ENCODE measurements around the gene TUBB2B.

Gene TUBB2B

DNA sequence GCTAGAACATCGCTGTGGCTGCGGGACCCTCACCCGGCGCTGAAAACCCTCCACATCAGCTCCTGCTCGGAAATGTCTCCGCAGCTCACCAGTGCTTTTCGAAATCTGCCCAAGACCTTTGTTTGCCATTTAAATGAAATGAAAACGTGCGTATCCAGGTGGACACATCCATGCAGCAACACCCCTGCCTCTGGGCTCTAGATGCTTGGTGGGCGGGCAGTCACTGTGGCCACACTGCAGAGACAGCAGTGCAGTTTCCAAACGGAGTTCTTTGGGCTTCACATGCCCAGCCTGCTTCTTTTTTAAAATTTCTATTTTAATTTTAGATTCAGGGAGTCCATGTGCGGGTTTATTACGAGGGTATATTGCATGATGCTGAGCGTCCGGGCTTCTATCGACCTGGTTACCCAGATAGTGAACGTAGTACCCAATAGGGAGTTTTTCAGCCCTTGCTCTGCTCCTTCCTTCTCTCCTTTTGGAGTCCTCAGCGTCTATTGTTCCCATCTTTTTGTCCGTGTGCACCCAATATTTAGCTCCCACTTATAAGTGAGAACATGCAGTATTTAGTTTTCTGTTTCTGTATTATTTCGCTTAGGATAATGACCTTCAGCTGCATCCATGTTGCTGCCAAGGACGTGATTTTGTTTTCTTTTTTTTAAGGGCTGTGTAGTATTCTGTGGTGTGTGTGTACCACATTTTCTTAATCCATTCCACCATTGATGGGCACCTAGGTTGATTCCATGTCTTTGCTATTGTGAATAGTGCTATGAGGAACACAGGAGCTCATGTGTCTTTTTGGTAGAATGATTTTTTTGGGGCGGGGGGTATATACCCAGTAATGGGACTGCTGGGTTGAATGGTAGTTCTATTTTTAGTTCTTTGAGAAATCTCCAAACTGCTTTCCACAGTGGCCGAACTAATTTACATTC lies 4.8 kb upstream of the TUBB2B start:
- DNase-seq (ENCODE audit: low spot score): no peak

- DNase-seq (ENCODE audit: low spot score): peak; percentile 81
These were observed 4.0 kb upstream of the TUBB2B start for GRCh38 chr6:3231247-3232016.

DNA sequence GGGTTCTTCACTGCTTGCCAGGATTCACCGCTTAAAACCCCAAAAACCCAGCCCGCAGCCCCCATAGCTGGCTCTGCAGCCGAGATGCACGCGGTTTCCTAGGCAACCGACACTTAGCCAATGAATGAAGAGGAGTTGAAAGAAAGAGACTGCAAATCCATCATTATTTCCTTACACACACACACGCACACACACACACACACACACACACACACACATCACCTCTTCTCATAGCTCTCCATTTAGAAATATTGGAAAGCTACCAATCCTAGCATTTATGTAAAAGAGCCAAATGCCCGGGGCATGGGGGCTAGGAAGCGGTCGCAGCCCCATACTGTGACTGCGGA lies 3.4 kb upstream of the TUBB2B start:
- DNase-seq (ENCODE audit: low spot score): no peak

DNA sequence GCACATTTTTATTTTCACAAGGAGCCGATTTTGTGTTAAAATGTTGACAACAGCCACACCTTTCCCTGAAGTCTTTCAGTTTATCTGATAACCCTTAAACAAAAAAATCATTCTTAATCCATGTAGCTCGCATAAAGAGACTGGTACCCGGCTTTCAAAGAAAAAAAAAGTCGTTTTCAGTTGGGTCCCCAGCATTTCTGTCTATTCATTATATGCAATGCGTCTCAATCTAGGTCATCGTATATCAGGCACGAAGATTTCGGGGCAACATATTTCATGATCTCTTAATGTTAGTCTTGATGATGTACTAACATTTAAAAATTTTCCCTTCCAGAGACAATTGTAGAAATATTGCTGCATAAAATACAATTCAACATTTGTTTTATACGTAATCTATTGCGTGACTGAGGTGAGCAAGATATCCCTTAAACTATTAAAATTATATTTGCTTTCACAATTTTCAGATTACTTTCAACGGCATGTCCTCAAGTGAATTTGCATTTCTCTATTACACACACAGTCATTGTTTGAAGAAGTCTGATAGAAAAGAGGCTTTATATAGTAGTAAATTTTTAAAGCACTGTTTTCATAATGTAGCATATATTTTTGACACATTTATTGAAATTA lies 2.9 kb upstream of the TUBB2B start:
- DNase-seq (ENCODE audit: low spot score): no peak

DNA sequence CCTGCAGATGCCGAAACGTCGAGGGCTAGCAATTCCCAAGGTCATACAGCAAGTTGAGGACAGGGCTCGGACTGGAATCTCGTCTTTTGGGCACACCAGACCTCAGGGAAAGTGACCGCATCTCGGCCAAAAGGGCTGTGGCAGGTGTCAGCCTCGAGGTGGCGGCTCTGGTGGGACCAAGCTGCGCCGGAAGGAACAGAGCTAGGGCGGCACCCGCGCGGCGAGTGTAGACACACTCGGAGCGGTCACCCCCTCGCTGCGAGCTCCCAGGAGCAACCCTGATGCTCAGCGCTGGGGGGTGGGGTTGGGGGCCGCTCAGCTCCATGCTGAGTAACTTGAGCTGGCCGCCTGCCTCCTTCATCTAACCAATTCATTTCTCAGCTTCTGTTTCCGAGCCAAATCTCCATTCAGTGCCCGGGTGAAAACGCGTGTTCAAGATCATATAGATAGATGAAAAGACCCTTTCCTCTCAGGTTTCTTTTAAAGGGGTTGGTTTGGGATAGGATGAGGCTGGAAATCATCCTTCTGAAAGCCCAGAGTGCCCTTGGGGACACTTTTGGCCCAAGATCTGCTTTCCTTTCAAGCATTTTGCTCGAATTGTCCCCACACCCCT lies 2.2 kb upstream of the TUBB2B start:
- DNase-seq (ENCODE audit: low spot score): no peak

DNA sequence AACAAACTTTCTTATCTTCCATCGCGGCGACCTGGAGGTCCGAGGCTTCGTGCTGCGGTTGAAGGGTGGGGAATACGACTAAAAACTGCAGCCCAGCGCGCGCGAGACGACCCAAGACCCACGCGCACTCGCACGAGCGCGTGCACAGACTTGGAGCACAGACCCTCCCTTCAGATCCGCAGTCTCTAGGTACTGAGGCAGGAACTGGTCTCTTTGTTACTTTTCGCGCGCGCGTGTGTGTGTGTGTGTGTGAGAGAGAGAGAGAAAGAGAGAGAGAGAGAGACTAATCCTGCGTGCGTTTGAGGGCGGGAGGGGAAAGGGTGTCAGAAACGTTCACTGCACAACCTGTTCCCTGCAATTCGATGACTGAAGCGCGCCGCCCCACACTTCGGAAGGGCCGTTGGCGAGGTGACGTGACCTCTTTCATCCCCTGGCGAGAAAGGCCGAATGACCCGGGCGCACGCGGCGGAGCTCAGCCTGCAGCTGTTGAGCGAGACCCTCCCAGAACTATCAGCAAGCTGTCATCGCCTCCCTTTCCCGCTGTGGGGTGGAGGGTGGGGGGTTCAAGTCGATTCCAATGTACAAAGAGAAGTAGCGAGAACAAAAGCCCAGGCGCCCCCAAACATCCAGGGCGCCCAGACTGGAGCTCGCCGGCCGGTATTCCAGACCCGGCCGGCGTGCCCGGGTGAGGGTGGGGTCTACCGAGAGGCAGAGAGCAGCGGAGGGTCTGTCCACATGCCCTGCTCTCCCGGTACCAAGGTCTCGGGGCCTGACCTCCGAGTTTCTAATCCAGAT lies 1.5 kb upstream of the TUBB2B start:
- DNase-seq (ENCODE audit: low spot score): no peak

- no peak for DNase-seq (ENCODE audit: low spot score)
These were observed 706 bp upstream of the TUBB2B start for GRCh38 chr6:3228046-3228671.

DNA sequence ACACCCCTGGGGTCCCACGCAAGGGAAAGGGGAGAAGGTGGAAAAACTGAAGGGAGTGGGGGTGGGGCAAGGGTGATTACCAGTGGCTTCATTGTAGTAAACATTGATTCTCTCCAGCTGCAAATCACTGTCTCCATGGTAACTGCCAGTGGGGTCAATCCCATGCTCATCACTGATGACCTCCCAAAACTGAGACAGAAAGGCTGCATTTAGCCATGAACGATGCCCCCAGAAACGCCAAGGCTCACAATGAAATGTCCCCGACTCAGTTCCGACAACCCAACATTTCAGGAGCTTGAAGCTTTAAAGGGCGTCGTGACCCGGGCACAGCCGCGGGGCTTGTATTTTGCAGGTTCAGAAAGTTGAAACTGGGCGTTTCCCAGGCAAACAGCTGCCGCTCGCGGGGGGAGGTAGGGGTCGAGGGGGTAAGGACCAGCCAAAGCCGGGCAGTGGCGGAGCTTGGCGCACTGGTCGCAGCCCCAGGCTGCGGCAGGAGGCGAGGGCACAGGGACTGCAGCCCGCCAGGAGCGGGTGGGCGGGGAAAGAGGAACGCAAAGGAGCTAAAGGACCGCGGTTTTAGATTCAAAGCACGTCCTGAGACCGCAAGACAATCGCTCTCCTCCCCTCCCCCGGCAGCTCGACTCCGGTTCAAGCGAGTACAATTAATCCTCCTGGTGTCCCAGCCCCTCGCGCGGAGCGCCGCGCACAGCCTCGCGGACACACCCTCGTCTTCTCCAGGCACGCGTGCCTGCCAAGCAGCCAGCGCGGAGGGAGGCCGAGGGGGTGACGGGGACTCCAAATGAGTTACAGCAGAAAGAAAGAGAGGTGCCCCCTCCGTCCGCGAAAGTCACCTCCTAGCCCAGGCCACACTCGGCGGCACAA lies 731 bp downstream of the TUBB2B start:
- DNase-seq (ENCODE audit: low spot score): no peak

- DNase-seq (ENCODE audit: low spot score): no peak
These were observed 1.4 kb downstream of the TUBB2B start for GRCh38 chr6:3226042-3226441.

DNA sequence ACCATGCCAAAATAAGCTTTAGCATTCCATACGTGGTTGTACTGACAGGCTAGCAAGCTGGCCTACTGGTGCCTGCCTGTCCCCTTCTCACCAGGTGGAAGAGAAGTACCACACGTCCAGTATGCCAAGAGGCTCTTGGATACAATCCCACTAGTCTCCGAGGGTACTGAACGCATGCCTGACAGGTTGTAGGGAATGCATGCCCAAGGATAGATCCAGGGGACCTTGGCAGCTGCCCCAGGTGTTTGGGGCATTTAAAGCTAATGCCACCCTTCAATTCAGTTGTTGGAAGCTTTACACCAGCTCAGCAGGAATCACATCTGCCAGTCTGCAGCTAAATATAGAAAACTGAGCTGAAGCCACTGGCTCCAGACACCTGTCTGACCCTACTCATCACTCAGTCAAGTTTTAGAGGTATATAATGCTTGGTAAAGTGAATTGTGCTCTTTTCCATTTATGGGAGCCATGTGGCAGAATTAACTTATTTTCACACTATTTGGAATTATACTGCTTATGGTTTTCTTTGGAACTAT lies 4.9 kb downstream of the TUBB2B start:
- no peak for DNase-seq (ENCODE audit: low spot score)

- DNase-seq (ENCODE audit: low spot score): no peak
These were observed 5.9 kb downstream of the TUBB2B start for GRCh38 chr6:3221578-3221977.

DNA sequence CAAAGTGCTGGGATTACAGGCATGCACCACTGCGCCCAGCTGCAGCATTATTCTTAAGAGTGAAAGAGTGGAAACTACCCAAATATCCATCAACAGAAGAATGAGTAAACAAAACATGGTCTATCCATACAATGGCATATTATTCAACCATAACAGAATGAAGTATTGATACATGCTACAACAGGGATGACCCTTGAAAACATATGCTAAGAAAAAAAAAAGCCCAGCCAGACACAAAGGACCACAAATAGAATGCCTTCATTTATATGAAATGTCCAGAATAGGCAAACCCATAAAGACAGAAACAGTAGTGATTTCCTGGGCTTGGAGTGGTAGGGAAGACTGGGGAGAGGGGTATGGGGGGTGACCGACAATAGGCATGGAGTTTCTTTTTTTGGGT lies 7.1 kb downstream of the TUBB2B start:
- DNase-seq (ENCODE audit: low spot score): no peak

DNA sequence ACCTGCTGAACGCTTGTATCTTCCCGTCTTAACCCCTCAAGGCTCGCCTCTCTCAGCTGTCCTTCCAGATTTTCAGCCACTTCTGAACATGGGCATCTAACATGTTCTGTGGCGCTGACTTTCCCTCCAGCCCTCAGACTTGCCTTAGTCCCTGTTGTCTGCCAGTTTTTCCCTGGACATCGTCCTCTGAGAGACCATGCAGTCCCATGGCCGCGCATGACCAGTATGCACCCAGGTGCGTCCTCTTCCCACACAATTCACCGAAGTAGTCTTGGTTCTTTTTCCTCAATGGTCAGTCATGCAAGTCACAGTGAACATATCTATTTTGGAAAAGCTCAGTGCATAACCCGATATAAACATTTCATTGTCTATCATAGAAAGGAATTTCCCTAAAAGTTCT lies 9.2 kb downstream of the TUBB2B start:
- DNase-seq (ENCODE audit: low spot score): no peak

DNA sequence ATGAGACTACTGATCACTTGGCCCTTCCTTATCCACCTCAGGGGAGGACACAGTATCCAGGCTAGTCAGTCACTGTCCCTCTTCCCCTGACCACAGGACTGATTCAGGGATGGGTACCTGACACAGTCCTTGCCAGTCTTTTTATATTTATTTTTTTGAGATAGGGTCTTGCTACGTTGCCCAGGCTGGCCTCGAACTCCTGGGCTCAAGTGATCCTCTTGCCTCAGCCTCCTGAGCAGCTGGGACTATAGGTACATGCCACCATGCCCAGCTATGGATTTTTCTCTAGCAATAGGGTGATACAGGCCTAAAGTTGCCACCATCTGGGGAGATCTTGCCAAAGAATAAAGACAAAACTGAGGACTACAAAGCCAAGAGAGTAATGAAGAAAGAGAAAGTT lies 10.2 kb downstream of the TUBB2B start:
- no peak for DNase-seq (ENCODE audit: low spot score)

DNA sequence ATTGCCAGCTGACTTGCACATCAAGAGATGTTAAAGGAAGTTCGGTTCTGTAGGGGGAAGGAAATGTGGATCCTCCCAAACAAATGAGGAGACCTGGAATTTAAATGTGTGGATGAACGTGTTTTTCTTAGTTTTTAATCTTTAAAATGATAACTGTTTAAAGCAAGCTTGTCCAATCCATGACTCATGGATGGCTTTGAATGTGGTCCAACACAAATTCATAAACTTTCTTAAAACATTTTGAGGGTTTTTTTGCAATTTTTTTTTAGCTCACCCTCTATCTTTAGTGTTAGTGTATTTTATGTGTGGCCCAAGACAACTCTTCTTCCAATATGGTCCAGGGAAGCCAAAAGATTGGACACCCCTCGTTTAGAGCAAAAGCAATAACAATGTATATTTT lies 12.6 kb downstream of the TUBB2B start:
- no peak for DNase-seq (ENCODE audit: low spot score)

GRCh38 chr6:3213334-3213695 lies 14.1 kb downstream of the TUBB2B start:
- no peak for DNase-seq (ENCODE audit: low spot score)

DNA sequence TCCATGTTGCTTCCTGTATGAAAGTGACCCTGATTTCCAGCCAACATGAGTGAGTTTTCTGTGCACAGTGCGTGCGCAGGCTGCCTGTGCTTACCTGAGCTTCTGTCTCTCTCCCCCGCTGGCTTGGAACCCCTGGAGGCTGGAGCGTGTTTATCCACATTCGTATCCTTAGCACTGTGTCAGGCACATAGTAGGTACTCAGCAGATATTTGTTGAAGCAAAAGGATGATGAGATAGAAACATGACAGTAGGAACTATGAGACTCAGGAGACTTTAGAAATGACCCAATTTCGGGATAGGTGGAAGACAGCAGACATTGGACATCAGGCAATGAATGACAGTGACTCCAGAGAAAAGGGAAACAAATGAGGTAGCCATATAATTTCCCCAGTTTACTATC lies 15.2 kb downstream of the TUBB2B start:
- DNase-seq (ENCODE audit: low spot score): no peak

GRCh38 chr6:3211681-3212080 lies 15.8 kb downstream of the TUBB2B start:
- DNase-seq (ENCODE audit: low spot score): peak; percentile 61

- no peak for DNase-seq (ENCODE audit: low spot score)
These were observed 17.3 kb downstream of the TUBB2B start for GRCh38 chr6:3210024-3210610.
